Thyroid gland (tissue), 4 donors: ENCODE data around the gene GALNT14.

Source experiments
- CTCF ChIP-seq, 6 experiments: fragments of 200-600 bp in 3 of 6; fragments of 450-650 bp in 3 of 6; sonication (generic) in 3 of 6; IDR thresholded peaks; one replicate each; pipeline ENCODE4 v1.5.1; 2016 to 2019; ENCODE audit warnings: antibody characterized with exemption in 6 of 6, mild to moderate bottlenecking in 2 of 6, inconsistent platforms in 1 of 6, moderate library complexity in 1 of 6
- POLR2A ChIP-seq, 2 donors: fragments of 450-650 bp; IDR thresholded peaks; one replicate each; pipeline ENCODE4 v1.6.1; 2017; ENCODE audit warnings: antibody characterized with exemption in 2 of 2, mild to moderate bottlenecking in 2 of 2, moderate library complexity in 1 of 2

- TF ChIP-seq CTCF (IDR thresholded peaks at IDR 0.05) (no peak), POLR2A (IDR thresholded peaks at IDR 0.05) (no peak)
Measured at GRCh38 chr2:30938196-30938595, 200.0 kb downstream of the GALNT14 start.
